ENCODE results near the gene AKT3. TPM values are rescaled to one million over a fixed set of nuclear protein-coding genes. Genes with fewer than 3 reads are reported as not detected.

Gene AKT3
- total and polyA plus RNA-seq, 3 donors from 2014 or later, result 32.3 to 70.9 (median 61.8) TPM

DNA sequence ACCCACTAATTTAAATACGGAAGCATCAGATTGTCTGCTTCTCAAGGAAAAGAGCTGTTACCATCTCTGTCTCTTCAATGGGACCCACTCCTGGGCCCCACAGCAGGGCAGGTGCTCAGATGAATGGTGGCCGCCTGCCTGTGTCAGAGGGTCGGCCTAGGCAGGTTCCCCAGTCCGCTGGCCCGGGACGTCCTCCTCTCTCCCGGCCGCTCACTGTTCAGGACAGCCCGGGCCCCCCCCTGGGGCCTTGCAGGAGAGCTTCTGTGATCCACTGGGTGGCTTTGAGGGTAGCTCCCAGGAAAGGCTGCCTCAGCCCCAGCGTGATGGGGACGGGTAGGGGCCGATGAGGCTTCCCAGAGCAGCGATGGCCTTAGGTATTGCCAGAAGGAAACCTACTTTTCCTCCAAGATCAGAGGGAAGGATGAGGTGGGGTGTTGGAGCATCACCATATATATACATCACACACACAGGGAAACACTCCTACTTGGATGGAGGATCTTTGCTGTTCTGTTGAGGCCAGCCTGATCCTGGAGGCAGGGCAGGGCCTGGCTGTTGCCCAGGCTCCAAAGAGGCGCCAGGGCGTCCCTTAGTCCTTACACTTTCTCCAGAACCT, 362.9 kb downstream of the AKT3 start:
- DNase-seq, result no peak
- Histone ChIP-seq H3K36me3 (ENCODE audit: low read depth, missing control alignments) (no peaks in the 10 kb centered on the region), H3K9me3 (no peaks in the 10 kb centered on the region), H3K4me3 (peak overlapping the region in 1 of 2 donors; percentile 50), H3K4me1 (peaks cover 23% of the 10 kb centered on the region), H3K27me3 (no peaks in the 10 kb centered on the region), H3K27ac (no peak overlapping the region)
- intact Hi-C loops (cut with DNase I; ENCODE audit: low total_unique reads), result no loop called here
- no peak for TF ChIP-seq CTCF (IDR thresholded peaks at IDR 0.05)
- 50 to 73% methylated on average over 2 to 15 of the region's 15 CpGs for WGBS, 2 donors

- H3K36me3 ChIP-seq (ENCODE audit: low read depth, missing control alignments), result no peaks in the 10 kb centered on the region
- TF ChIP-seq POLR2A (IDR thresholded peaks at IDR 0.05), result no peak
- no peak for TF ChIP-seq CTCF (IDR thresholded peaks at IDR 0.05)
- no peak for DNase-seq
- no peak overlapping the region for H3K4me3 ChIP-seq
- H3K27me3 ChIP-seq, result no peaks in the 10 kb centered on the region
- H3K9me3 ChIP-seq, result no peaks in the 10 kb centered on the region
- H3K27ac ChIP-seq, result no peak overlapping the region
- intact Hi-C loops (cut with DNase I; ENCODE audit: low total_unique reads), result no loop called here
- peaks cover 13% of the 10 kb centered on the region for H3K4me1 ChIP-seq
- WGBS, 2 donors, result 46 to 70% methylated on average over 16 of the region's 16 CpGs
Measured at GRCh38 chr1:243483952-243484351, 366.1 kb downstream of the AKT3 start.

GRCh38 chr1:243483071-243483771, 366.8 kb downstream of the AKT3 start:
- intact Hi-C loops (cut with DNase I; ENCODE audit: low total_unique reads), result no loop called here
- WGBS, 2 donors, result 30 to 40% methylated on average over 23 to 37 of the region's 60 CpGs
- Histone ChIP-seq H3K9me3 (no peaks in the 10 kb centered on the region), H3K27me3 (no peaks in the 10 kb centered on the region), H3K36me3 (ENCODE audit: low read depth, missing control alignments) (no peaks in the 10 kb centered on the region), H3K4me1 (peaks cover 6% of the 10 kb centered on the region), H3K4me3 (peak overlapping the region in 1 of 2 donors; percentile 1), H3K27ac (no peak overlapping the region)
- TF ChIP-seq POLR2A (IDR thresholded peaks at IDR 0.05) (no peak), CTCF (IDR thresholded peaks at IDR 0.05) (no peak)
- DNase-seq, result no peak

- WGBS, 2 donors, result 36 to 38% methylated on average over 7 to 23 of the region's 25 CpGs
- Histone ChIP-seq H3K4me1 (peaks cover 3% of the 10 kb centered on the region), H3K27ac (no peak overlapping the region), H3K9me3 (no peaks in the 10 kb centered on the region), H3K27me3 (no peaks in the 10 kb centered on the region), H3K36me3 (ENCODE audit: low read depth, missing control alignments) (no peaks in the 10 kb centered on the region), H3K4me3 (peak overlapping the region in 1 of 2 donors; percentile 1)
- TF ChIP-seq CTCF (IDR thresholded peaks at IDR 0.05), result no peak
- TF ChIP-seq POLR2A (IDR thresholded peaks at IDR 0.05), result no peak
- intact Hi-C loops (cut with DNase I; ENCODE audit: low total_unique reads), result no loop called here
- DNase-seq, result no peak
Measured at GRCh38 chr1:243482141-243483022, 367.7 kb downstream of the AKT3 start.
